Measurements from ENCODE around the gene PPP1R7.

Gene PPP1R7

GRCh38 chr2:241139531-241140444, 10.5 kb upstream of the PPP1R7 start:
- in situ Hi-C loops (cut with HindIII; ENCODE audit: low sequenced_read_pairs) = loop anchor here (10.0 kb wide), 1 partner anchor 295 kb away; no protein-coding TSS in a partner anchor

GRCh38 chr2:241140445-241140840, 9.8 kb upstream of the PPP1R7 start:
- in situ Hi-C loops (cut with HindIII; ENCODE audit: low sequenced_read_pairs) = loop anchor here (10.0 kb wide), 1 partner anchor 296 kb away; no protein-coding TSS in a partner anchor

GRCh38 chr2:241141214-241141770, 9.0 kb upstream of the PPP1R7 start:
- in situ Hi-C loops (cut with HindIII; ENCODE audit: low sequenced_read_pairs) = loop anchor here (10.0 kb wide), 1 partner anchor 296 kb away; no protein-coding TSS in a partner anchor

- in situ Hi-C loops (cut with HindIII; ENCODE audit: low sequenced_read_pairs) = loop anchor here (10.0 kb wide), 1 partner anchor 297 kb away; no protein-coding TSS in a partner anchor
Measured at GRCh38 chr2:241142063-241142462, 8.2 kb upstream of the PPP1R7 start.

GRCh38 chr2:241142593-241142992, 7.7 kb upstream of the PPP1R7 start:
- in situ Hi-C loops (cut with HindIII; ENCODE audit: low sequenced_read_pairs) = loop anchor here (10.0 kb wide), 1 partner anchor 298 kb away; no protein-coding TSS in a partner anchor

- in situ Hi-C loops (cut with HindIII; ENCODE audit: low sequenced_read_pairs) = loop anchor here (10.0 kb wide), 1 partner anchor 301 kb away; no protein-coding TSS in a partner anchor
Measured at GRCh38 chr2:241146286-241146685, 4.0 kb upstream of the PPP1R7 start.

- in situ Hi-C loops (cut with HindIII; ENCODE audit: low sequenced_read_pairs) = loop anchor here (10.0 kb wide), 1 partner anchor 303 kb away; no protein-coding TSS in a partner anchor
Measured at GRCh38 chr2:241147336-241147735, 2.9 kb upstream of the PPP1R7 start.

GRCh38 chr2:241148239-241148638, 2.0 kb upstream of the PPP1R7 start:
- in situ Hi-C loops (cut with HindIII; ENCODE audit: low sequenced_read_pairs) = loop anchor here (10.0 kb wide), 1 partner anchor 303 kb away; no protein-coding TSS in a partner anchor

- in situ Hi-C loops (cut with HindIII; ENCODE audit: low sequenced_read_pairs) = loop anchor here (10.0 kb wide), 1 partner anchor 304 kb away; no protein-coding TSS in a partner anchor
Measured at GRCh38 chr2:241148891-241149674, 1.2 kb upstream of the PPP1R7 start, which contains the start of gene PASK. Gene PASK, minus strand, starts transcription at chr2:241149472. Its CDS starts 6,440 bp downstream, at chr2:241143032.

- in situ Hi-C loops (cut with HindIII; ENCODE audit: low sequenced_read_pairs) = loop anchor here (10.0 kb wide), 1 partner anchor 305 kb away; no protein-coding TSS in a partner anchor
Measured at GRCh38 chr2:241149675-241149924, 667 bp upstream of the PPP1R7 start.

GRCh38 chr2:241150660-241151530, 628 bp downstream of the PPP1R7 start:
- in situ Hi-C loops (cut with HindIII; ENCODE audit: low sequenced_read_pairs) = no loop called here

GRCh38 chr2:241151934-241152660, 1.8 kb downstream of the PPP1R7 start:
- in situ Hi-C loops (cut with HindIII; ENCODE audit: low sequenced_read_pairs) = no loop called here

GRCh38 chr2:241153616-241154015, 3.3 kb downstream of the PPP1R7 start:
- in situ Hi-C loops (cut with HindIII; ENCODE audit: low sequenced_read_pairs) = no loop called here

- in situ Hi-C loops (cut with HindIII; ENCODE audit: low sequenced_read_pairs) = no loop called here
Measured at GRCh38 chr2:241154915-241155314, 4.6 kb downstream of the PPP1R7 start.

- in situ Hi-C loops (cut with HindIII; ENCODE audit: low sequenced_read_pairs) = no loop called here
Measured at GRCh38 chr2:241155936-241156335, 5.7 kb downstream of the PPP1R7 start.

GRCh38 chr2:241156971-241157441, 6.7 kb downstream of the PPP1R7 start:
- in situ Hi-C loops (cut with HindIII; ENCODE audit: low sequenced_read_pairs) = no loop called here

- in situ Hi-C loops (cut with HindIII; ENCODE audit: low sequenced_read_pairs) = no loop called here
Measured at GRCh38 chr2:241157841-241158545, 7.7 kb downstream of the PPP1R7 start.

- in situ Hi-C loops (cut with HindIII; ENCODE audit: low sequenced_read_pairs) = no loop called here
Measured at GRCh38 chr2:241158546-241158900, 8.3 kb downstream of the PPP1R7 start.

- in situ Hi-C loops (cut with HindIII; ENCODE audit: low sequenced_read_pairs) = no loop called here
Measured at GRCh38 chr2:241159116-241159515, 8.8 kb downstream of the PPP1R7 start.

All from DLD1 (cell line).